Stimulated activated naive CD8-positive, alpha-beta T cell treated with anti-CD3 and anti-CD28 coated beads, Interleukin-15, Interleukin-2, amounts not matched to agents 100 ng/mL and 50 ng/mL, for 24 hours (primary cell): Measurements from ENCODE around the gene CCDC77.

ENCODE experiments used
- H3K27ac Mint-ChIP-seq: one replicate; pipeline ENCODE4 v1.8.0; 2021; ENCODE audit warnings: mild to moderate bottlenecking, mixed read lengths
- H3K27me3 Mint-ChIP-seq: one replicate; pipeline ENCODE4 v1.8.0; 2021; ENCODE audit warnings: mixed read lengths
- H3K36me3 Mint-ChIP-seq: one replicate; pipeline ENCODE4 v1.8.0; 2021; ENCODE audit warnings: low read depth, mixed read lengths
- H3K4me1 Mint-ChIP-seq: one replicate; pipeline ENCODE4 v1.8.0; 2021; ENCODE audit warnings: low read depth, mixed read lengths
- H3K4me3 Mint-ChIP-seq: one replicate; pipeline ENCODE4 v1.8.0; 2021; ENCODE audit warnings: mild to moderate bottlenecking, mixed read lengths
- H3K9me3 Mint-ChIP-seq: one replicate; pipeline ENCODE4 v1.8.0; 2021; ENCODE audit warnings: mixed read lengths

CCDC77 gene

DNA sequence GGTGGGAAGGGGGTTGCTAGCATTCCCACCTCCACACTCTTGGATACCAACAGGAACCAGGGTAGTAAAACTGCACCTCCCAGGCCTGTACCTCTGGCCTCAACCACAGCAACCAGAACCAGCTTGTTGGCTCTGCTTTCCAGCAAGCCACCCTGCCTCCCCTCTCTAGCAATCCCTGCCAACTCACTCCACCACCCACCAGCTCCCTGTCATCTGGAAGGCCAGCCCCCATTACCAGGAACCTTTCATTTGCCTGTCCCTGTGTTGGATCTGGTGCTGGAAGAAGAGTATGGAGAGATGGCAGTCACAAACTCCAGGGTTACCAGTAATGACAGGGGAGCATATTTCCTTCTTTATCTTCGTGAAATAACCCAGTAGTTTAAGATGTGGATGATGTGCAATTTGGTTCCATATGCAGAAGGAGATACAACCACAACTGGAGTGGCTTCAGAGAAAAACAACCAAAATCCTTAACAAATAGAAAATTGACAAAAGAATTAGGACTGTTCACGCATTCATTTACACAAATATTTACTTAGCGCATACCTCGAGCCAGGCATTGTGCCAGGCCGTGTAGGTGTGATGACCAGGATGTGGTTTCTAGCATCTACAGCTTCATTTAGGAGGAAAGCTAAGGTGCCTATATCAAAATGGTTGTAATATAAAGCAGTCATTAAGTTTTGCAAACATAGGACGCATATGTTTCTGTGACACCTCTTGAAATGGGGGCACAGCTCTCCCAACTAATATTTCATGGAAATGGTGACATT, 61.7 kb downstream of the CCDC77 start:
- Mint-ChIP-seq H3K4me3 (no peak overlapping the region), H3K9me3 (no peaks in the 10 kb centered on the region), H3K27ac (no peak overlapping the region), H3K36me3 (no peaks in the 10 kb centered on the region), H3K4me1 (peaks cover 19% of the 10 kb centered on the region), H3K27me3 (peaks cover 59% of the 10 kb centered on the region)

DNA sequence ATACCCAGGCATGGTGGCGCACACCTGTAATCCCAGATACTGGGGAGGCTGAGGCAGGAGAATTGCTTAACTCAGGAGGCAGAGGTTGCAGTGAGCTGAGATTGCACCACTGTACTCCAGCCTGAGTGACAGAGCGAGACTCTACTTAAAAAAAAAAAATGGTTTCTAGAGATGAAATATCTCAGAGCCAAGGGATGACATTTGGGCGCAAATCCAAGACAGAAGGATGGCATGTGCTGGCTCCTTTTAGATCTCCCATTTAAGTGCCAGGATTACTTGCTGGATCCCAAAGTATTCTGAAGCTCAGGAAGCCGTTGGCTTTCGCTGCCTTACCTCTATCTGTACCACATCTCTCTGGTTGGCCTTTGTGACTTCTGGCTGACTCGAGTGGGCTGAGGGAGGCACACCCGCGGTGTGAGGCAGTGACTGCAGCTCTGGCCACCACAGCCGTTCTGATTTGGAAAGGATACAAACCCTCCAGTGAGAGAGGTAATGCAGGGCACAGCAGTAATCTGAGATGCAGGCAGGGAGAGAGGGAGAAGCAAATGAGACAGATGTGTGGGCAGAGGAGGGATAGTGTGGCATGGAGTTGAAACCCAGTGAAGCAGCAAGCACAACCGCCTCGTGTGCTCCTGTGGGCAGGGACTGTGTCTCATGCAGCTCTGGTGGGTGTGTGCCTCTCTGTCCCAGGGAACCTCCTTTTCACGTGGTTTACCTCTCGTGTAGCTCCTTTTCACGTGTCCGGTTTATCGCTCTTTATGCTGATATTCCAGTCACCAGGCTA, 63.2 kb downstream of the CCDC77 start:
- Mint-ChIP-seq H3K36me3 (no peaks in the 10 kb centered on the region), H3K27me3 (peaks cover 46% of the 10 kb centered on the region), H3K4me3 (no peak overlapping the region), H3K27ac (no peak overlapping the region), H3K9me3 (no peaks in the 10 kb centered on the region), H3K4me1 (peaks cover 13% of the 10 kb centered on the region)

DNA sequence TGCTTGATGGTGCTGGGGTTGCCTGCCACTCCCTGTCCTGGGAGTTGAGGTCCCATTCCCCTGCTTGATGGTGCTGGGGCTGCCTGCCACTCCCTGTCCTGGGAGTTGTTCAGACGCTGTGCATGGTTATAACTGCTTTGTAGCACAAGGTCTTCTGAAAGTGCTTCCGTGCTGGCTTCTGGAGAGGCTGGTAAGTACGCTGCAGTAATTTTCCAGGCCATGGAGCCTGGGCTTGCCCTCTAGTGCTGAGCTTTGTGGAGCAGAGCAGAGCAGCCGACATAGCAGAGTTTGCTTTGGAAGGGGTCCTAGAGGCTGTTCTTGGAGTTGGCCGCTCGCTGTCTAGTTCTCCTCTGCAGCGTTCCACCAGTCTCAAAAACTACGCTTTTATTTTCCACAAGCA, 64.6 kb downstream of the CCDC77 start:
- Mint-ChIP-seq H3K4me3 (no peak overlapping the region), H3K27ac (no peak overlapping the region), H3K4me1 (peaks cover 10% of the 10 kb centered on the region), H3K36me3 (no peaks in the 10 kb centered on the region), H3K9me3 (no peaks in the 10 kb centered on the region), H3K27me3 (peaks cover 42% of the 10 kb centered on the region)

DNA sequence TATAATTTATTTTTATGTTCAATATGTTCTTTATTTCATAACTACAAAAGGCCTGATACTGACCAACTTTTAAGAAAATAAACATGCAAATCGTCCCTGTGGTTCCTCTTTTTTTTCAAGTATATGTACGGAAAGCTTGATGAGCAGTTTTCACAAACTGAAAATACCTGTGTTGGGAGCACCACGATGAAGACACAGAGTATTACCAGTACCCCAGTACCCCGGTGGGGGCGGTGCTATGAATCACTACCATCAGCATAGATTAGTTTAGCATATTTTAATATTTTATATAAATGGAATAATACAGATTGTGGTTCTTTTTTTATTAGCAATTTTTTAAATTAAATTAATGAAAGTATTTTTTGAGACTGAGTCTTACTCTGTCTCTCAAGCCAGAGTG, 65.3 kb downstream of the CCDC77 start:
- Mint-ChIP-seq H3K9me3 (no peaks in the 10 kb centered on the region), H3K36me3 (no peaks in the 10 kb centered on the region), H3K27me3 (peaks cover 36% of the 10 kb centered on the region), H3K27ac (no peak overlapping the region), H3K4me1 (peaks cover 8% of the 10 kb centered on the region), H3K4me3 (no peak overlapping the region)

DNA sequence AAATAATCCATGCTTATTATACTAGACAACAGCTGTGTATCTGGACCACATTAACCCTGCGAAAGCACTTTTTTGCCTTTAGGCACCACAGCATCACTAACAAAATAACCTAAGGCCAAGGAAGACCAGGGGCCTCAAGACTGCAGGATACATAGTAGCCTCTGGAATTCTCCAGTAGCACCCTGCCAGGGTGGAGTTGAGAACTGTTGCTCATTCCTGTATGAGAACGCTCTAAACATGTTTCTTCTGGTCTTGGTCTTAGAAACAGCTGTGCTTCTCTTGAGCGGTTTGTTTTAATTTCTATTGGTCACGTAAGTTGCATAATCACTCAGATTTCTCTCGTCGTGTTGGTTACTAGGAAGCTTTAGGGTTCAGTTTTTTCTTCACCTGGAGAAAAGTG, 66.1 kb downstream of the CCDC77 start:
- Mint-ChIP-seq H3K27me3 (peaks cover 30% of the 10 kb centered on the region), H3K27ac (no peak overlapping the region), H3K4me3 (no peak overlapping the region), H3K9me3 (no peaks in the 10 kb centered on the region), H3K4me1 (peaks cover 1% of the 10 kb centered on the region), H3K36me3 (no peaks in the 10 kb centered on the region)

DNA sequence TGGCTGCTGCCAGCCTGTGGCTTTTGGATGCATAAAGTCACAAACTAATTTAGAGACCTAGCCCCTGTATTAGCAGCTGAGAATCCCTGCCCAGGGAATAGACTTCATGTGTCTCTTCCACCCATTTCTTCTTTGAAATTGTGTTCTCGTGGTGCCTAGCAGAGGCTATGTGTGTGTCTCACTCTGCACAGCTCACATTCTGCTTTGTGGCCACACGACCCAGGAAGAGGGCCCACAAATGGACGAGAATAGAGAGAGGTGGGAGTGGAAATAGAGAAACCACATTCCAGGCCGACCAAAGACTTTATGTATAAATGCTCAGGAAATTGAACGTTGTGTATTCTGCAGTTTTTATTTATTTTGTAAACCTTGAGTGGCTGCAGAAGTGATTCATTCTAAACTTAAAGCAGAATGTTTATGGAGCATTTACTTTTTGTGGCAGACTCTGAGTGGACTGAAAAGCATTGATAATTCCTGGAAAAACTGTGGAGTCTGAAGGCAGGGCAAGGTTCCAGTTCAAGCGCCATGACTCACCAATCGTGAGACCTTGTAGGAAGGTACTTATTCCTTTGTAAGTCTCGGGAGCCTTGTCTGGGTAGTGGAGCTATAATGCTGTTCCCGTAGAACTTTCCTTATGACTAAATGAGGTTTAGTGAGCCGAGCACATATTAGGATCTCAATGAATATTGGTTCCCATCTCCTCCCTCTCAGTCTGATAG, 67.4 kb downstream of the CCDC77 start:
- H3K27ac Mint-ChIP-seq: no peak overlapping the region
- H3K36me3 Mint-ChIP-seq: no peaks in the 10 kb centered on the region
- H3K4me3 Mint-ChIP-seq: no peak overlapping the region
- no peaks in the 10 kb centered on the region for H3K9me3 Mint-ChIP-seq
- H3K4me1 Mint-ChIP-seq: no peaks in the 10 kb centered on the region
- H3K27me3 Mint-ChIP-seq: peaks cover 22% of the 10 kb centered on the region

DNA sequence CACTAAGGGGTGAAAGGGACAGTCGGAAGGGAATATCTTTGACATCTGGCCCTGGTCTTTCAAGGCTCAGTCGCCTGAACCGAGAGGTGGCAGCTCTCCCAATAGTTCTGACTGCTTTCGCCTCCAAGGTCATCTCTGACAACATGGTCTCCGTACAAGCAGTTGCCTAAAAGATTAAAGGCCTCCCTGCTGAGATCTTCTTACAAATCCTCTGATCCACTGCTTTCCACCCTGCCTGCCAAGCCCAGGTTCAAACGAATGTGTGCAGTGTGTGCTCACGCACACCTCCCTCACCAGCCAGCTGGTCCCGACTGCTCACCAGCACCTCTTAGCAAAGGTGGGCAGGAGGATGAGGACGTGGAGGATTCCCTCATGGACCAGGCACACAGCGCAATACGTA, 68.7 kb downstream of the CCDC77 start:
- Mint-ChIP-seq H3K9me3 (no peaks in the 10 kb centered on the region), H3K4me1 (no peaks in the 10 kb centered on the region), H3K36me3 (no peaks in the 10 kb centered on the region), H3K27ac (no peak overlapping the region), H3K27me3 (peaks cover 17% of the 10 kb centered on the region), H3K4me3 (no peak overlapping the region)

DNA sequence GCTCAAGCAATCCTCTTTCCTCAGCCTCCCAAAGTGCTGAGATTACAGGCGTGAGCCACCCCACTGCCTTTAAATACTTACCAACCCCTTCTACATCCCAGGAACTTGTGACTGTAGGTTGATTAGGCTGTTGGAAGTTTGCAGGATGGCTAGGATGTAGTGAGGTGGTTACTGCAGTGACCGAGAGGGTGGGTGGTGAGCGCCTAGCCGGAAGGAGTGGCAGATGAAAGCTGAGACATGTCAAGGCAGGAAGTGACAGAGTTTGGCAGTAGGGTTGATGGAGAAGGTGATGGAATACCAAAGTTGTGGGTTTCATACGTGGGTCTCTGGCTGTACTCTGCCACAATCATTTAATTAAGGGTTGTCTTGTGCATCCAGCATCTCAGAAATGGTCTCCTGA, 71.8 kb downstream of the CCDC77 start:
- no peaks in the 10 kb centered on the region for H3K9me3 Mint-ChIP-seq
- peaks cover 16% of the 10 kb centered on the region for H3K27me3 Mint-ChIP-seq
- no peaks in the 10 kb centered on the region for H3K4me1 Mint-ChIP-seq
- H3K36me3 Mint-ChIP-seq: no peaks in the 10 kb centered on the region
- H3K4me3 Mint-ChIP-seq: no peak overlapping the region
- H3K27ac Mint-ChIP-seq: no peak overlapping the region

DNA sequence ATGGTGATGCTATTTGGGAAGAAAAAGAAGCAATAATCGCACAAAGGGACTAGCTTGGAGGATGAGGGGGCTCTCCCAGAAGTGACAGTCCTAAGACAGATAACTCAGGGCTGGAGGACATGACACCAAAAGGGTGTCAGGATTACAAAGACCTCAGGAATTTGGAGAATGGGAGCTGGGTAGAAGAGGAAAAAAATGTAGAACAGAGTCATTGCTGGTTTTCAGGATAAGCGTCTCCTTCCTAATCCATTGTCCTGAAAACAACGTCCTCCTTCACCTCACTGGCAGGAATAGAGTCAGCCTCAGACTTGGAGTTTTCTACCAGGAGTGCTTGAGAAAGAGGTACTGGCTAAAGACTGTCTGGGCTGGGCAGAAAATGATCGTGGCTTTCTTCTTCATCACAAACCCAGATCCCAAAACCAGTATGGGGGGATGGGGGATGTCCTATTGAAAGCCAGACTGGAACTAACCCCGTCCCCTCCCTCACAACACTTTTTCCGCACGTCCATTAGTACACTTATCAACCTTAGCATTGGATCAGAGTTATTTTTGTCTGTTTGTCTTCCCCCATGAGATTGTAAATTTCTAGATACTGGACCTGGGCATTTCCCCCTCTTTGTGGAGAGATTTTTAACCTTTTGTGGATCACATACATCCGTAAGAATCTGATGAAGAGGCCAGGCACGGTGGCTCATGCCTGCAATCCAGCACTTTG, 72.6 kb downstream of the CCDC77 start:
- no peak overlapping the region for H3K27ac Mint-ChIP-seq
- H3K27me3 Mint-ChIP-seq: peaks cover 16% of the 10 kb centered on the region

DNA sequence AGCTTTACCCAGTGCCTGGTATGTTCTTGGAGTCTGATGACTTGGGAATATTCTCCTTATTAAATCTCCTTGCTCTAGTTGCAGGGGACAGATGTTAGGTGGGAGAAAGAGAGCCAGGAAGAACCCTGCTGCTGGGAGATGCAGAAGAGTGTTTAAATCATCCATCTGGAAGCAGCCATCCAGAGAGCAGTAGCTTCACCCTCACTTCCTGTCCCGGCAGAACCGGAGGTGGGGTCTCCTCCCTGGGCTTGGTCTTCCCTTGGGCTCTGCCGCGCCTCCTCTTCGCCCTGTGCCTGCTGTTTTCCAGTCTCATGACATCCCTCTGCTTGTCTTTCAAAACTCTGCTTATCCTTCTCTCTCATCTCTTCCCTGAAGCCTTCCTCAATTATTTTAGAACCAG, 73.8 kb downstream of the CCDC77 start:
- Mint-ChIP-seq H3K27ac (no peak overlapping the region), H3K27me3 (peaks cover 21% of the 10 kb centered on the region), H3K4me1 (no peaks in the 10 kb centered on the region), H3K4me3 (no peak overlapping the region), H3K9me3 (no peaks in the 10 kb centered on the region), H3K36me3 (no peaks in the 10 kb centered on the region)

More for the DNA sequence above, 72.6 kb downstream of the CCDC77 start:
- Mint-ChIP-seq H3K4me1 (no peaks in the 10 kb centered on the region), H3K36me3 (no peaks in the 10 kb centered on the region), H3K4me3 (no peak overlapping the region), H3K9me3 (no peaks in the 10 kb centered on the region)

DNA sequence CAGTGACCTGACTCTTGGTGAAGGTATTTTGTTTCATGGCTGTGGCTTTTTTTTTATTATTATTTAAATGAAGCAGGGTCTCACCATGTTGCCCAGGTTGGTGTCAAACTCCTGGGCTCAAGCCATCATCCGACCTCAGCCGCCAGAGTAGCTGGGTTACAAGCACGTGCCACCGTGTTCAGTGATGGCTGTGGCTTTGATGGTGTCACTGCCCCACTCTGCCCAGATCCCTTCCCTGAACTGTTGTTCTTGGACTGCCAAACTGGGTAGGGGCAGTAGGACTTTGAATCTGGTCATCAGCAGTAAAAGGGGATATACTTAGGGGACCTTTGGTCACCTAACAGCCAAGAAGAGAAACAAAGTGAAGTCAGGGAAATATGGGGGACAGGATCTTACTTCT, 77.7 kb downstream of the CCDC77 start:
- H3K36me3 Mint-ChIP-seq: no peaks in the 10 kb centered on the region
- H3K27me3 Mint-ChIP-seq: peaks cover 29% of the 10 kb centered on the region
- H3K4me1 Mint-ChIP-seq: no peaks in the 10 kb centered on the region
- H3K27ac Mint-ChIP-seq: no peak overlapping the region
- no peak overlapping the region for H3K4me3 Mint-ChIP-seq
- H3K9me3 Mint-ChIP-seq: no peaks in the 10 kb centered on the region

DNA sequence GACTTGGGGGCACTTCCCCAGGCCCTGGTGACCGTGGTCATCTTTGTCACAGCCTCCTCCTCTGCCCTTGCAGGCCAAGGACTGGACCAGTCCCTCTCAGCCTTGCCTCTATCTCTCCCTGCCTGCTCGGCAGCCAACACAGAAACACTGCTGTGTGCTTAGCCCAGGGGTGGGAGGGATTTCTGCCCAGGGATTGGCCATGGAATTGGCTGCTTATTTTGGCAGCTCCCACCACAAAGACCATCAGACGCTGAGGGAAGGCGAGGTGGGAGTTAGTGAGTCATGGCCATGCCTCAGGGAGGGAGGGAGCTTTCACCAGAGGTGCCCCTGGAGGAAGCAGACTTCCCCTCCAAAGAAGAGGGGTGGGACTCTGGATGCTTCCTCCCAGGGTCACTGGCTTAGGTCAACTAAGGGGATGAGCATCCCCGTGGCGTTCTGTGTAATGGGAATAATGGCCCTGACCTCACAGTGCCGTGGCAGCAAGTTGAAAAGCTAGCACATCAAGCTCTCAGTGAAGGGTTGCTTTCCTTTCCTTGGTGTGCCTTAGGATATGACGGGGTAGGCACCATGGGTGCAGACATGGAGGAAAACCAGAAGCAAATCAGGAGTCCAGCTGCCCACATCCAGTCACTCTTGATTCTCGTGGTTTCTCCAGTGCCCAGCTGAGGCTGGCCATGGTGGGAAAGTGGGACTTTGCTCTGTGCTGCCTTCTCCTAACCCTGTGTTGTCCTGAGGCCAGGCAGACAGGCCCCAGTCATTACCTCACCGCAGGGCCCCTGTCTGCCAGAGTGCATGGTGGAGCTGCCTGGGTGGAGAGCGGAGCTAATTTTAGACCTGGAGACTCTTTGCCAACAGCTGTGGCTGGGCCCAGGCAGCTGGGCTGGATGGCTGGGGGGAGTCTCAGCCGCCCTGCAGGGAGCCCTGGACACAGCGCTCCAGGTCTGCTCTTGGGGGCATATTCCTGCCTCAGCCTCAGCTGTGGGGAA, 79.7 kb downstream of the CCDC77 start:
- no peaks in the 10 kb centered on the region for H3K4me1 Mint-ChIP-seq
- H3K27ac Mint-ChIP-seq: no peak overlapping the region
- no peaks in the 10 kb centered on the region for H3K9me3 Mint-ChIP-seq
- no peak overlapping the region for H3K4me3 Mint-ChIP-seq
- H3K27me3 Mint-ChIP-seq: peaks cover 35% of the 10 kb centered on the region
- H3K36me3 Mint-ChIP-seq: no peaks in the 10 kb centered on the region

DNA sequence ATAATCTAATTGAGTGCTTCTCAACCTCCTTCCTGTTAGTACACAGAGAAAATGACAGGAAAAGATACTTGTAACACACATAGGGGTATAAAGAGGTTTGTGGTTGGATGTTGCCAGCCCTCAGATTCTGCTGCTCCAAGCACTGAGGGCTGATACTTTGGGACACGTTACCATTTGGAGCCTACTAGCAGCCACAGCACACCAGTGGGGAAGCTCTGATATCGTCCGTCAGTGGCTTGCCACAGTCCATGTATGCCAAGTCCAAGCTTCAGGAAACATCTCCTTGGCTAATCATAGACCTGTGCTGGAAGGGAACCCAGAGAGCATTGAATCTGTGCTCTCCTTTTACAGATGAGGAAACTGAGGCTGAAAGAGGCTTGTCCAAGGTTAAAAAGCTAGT, 80.6 kb downstream of the CCDC77 start:
- Mint-ChIP-seq H3K9me3 (no peaks in the 10 kb centered on the region), H3K4me3 (no peak overlapping the region), H3K4me1 (no peaks in the 10 kb centered on the region), H3K27ac (no peak overlapping the region), H3K27me3 (peaks cover 38% of the 10 kb centered on the region), H3K36me3 (no peaks in the 10 kb centered on the region)

DNA sequence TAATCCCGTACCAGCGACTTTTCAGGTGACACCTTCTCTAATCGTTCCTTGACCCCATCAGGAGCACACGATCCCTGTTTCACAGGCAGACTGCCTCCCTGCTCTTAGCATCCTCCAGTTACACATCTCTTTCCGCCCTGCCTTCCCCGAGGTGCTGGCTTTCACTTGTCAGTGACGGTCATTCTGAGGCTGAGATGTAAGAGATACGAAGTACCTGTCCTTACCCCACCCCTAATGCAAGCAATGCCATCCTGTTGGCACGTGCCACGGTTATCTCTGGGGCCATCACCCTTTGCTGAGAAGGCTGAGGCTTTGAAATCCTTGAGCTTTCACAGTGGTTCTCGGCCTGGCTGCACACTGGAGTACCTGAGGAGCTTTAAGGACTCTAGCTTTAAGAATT, 82.7 kb downstream of the CCDC77 start:
- peaks cover 8% of the 10 kb centered on the region for H3K9me3 Mint-ChIP-seq
- peaks cover 44% of the 10 kb centered on the region for H3K27me3 Mint-ChIP-seq
- no peaks in the 10 kb centered on the region for H3K4me1 Mint-ChIP-seq
- no peak overlapping the region for H3K4me3 Mint-ChIP-seq
- peaks cover 4% of the 10 kb centered on the region for H3K36me3 Mint-ChIP-seq
- no peak overlapping the region for H3K27ac Mint-ChIP-seq
